ENCODE measurements around the gene ADPRS. TPM values are rescaled to one million over a fixed set of nuclear protein-coding genes. Genes with fewer than 3 reads are reported as not detected.
A peak's percentile ranks its signal among the peaks of the same experiment; 100 is the strongest.

Gene ADPRS
- total and polyA plus RNA-seq, 9 donors: 14.9 to 52.2 (median 24.9) TPM

DNA sequence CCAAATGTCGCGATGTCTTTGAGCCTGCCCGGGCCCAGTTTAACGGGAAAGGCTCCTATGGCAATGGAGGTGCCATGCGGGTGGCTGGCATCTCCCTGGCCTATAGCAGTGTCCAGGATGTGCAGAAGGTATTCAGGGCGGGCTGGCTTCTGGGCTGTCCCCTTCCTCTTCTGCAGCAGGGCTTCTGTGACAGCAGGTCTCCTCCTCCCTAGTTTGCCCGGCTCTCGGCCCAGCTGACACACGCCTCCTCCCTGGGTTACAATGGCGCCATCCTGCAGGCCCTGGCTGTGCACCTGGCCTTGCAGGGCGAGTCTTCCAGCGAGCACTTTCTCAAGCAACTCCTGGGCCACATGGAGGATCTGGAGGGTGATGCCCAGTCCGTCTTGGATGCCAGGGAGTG is 3.0 kb downstream of the ADPRS start:
- no peak overlapping the region for H3K27ac ChIP-seq
- no peaks in the 10 kb centered on the region for H3K36me3 ChIP-seq

DNA sequence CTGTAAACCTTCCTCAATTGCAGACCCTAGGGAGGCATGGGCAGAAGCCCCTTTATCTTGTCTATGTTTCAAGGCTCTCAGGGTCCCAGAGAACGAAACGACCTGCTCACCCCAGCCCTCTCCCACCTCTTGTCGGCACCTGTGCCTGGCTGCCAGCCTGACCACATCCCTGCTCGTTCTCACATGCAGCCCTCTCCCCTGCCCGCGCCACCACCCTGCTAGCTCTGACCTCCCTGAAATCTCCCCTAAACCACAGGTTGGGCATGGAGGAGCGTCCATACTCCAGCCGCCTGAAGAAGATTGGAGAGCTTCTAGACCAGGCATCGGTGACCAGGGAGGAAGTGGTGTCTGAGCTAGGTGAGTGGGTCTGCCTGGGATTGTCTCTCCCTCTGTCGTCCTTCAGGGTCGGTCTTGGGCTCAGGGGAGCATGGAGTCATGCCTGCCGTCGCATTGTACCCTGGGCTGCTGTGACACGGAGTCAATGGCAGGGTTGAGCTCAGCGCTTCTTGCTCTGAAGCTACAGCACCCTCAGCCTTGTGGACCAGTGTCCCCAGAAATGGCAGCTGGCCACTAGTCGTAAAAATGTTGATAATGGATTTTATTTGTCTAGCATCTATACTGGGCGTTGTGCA is 3.6 kb downstream of the ADPRS start:
- intact Hi-C loops (cut with DNase I): loop anchor here in 1 of 4 donors (10.0 kb wide), 1 partner anchor 323 kb away; no protein-coding TSS in a partner anchor
- TF ChIP-seq, protein P1, sequence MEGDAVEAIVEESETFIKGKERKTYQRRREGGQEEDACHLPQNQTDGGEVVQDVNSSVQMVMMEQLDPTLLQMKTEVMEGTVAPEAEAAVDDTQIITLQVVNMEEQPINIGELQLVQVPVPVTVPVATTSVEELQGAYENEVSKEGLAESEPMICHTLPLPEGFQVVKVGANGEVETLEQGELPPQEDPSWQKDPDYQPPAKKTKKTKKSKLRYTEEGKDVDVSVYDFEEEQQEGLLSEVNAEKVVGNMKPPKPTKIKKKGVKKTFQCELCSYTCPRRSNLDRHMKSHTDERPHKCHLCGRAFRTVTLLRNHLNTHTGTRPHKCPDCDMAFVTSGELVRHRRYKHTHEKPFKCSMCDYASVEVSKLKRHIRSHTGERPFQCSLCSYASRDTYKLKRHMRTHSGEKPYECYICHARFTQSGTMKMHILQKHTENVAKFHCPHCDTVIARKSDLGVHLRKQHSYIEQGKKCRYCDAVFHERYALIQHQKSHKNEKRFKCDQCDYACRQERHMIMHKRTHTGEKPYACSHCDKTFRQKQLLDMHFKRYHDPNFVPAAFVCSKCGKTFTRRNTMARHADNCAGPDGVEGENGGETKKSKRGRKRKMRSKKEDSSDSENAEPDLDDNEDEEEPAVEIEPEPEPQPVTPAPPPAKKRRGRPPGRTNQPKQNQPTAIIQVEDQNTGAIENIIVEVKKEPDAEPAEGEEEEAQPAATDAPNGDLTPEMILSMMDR (IDR thresholded peaks at IDR 0.05): no peak
- no peak for TF ChIP-seq POLR2A (IDR thresholded peaks at IDR 0.05)
- no peaks in the 10 kb centered on the region for H3K27me3 ChIP-seq
- H3K4me1 ChIP-seq (ENCODE audit: insufficient read depth): peaks cover 7% of the 10 kb centered on the region
- peak in 1 of 5 donors; percentile 17 for DNase-seq
- H3K9me3 ChIP-seq: no peaks in the 10 kb centered on the region
- no peak overlapping the region for H3K27ac ChIP-seq
- whole genome bisulfite sequencing, 3 donors: 85 to 93% (median 90%) methylated on average over 17 of the region's 17 CpGs
- no peak overlapping the region for H3K4me3 ChIP-seq
- no peaks in the 10 kb centered on the region for H3K36me3 ChIP-seq

More for the DNA sequence above, 3.0 kb downstream of the ADPRS start:
- peak in 1 of 5 donors; percentile 15 for DNase-seq
- Histone ChIP-seq H3K27me3 (no peaks in the 10 kb centered on the region), H3K4me1 (ENCODE audit: insufficient read depth) (peaks cover 7% of the 10 kb centered on the region), H3K9me3 (no peaks in the 10 kb centered on the region), H3K4me3 (no peak overlapping the region)
- TF ChIP-seq, protein P1 (IDR thresholded peaks at IDR 0.05): no peak
- TF ChIP-seq EP300 (IDR thresholded peaks at IDR 0.05) (no peak), POLR2A (IDR thresholded peaks at IDR 0.05) (no peak)
- intact Hi-C loops (cut with DNase I): loop anchor here in 1 of 4 donors (10.0 kb wide), 1 partner anchor 323 kb away; no protein-coding TSS in a partner anchor
- 88 to 92% (median 90%) methylated on average over 13 of the region's 13 CpGs for whole genome bisulfite sequencing, 3 donors

DNA sequence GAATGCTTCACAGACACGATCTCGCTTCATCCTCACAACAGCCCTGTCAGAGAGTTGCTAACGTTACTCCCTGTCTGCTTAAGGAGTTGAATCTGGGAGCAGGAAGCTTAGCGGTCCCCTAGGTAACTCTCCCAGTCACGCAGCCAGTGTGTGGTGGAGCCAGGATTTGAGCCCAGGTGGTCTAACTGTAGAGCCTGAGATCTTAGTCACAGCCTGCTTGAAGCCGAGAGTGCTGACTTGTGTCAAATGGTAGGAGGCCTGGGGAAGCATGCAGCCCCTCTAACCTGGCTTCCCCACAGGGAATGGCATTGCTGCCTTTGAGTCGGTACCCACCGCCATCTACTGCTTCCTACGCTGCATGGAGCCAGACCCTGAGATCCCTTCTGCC is 4.1 kb downstream of the ADPRS start:
- Histone ChIP-seq H3K27me3 (no peaks in the 10 kb centered on the region), H3K27ac (no peak overlapping the region), H3K4me1 (ENCODE audit: insufficient read depth) (peaks cover 7% of the 10 kb centered on the region), H3K36me3 (no peaks in the 10 kb centered on the region), H3K4me3 (no peak overlapping the region), H3K9me3 (no peaks in the 10 kb centered on the region)
- peak in 1 of 5 donors; percentile 23 for DNase-seq
- intact Hi-C loops (cut with DNase I): loop anchor here in 1 of 4 donors (10.0 kb wide), 1 partner anchor 322 kb away; no protein-coding TSS in a partner anchor
- no peak for TF ChIP-seq EP300 (IDR thresholded peaks at IDR 0.05)
- TF ChIP-seq, protein P1 (IDR thresholded peaks at IDR 0.05): no peak
- no peak for TF ChIP-seq POLR2A (IDR thresholded peaks at IDR 0.05)
- WGBS, 3 donors: 90 to 93% (median 90%) methylated on average over 9 of the region's 9 CpGs

DNA sequence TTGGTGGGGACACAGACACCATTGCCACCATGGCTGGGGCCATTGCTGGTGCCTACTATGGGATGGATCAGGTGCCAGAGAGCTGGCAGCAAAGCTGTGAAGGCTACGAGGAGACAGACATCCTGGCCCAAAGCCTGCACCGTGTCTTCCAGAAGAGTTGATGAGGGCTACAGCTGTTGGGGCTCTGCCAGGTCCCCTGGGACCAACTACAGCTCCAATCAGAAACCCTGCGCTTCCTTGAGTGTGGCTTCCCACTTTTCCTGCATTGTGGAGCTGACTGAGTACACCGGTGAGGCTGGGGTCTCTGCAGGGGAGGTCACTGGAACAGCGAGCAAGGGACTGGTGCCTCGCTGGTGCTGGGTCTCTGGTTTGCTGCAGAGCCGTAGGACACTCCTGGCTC is 4.5 kb downstream of the ADPRS start:
- TF ChIP-seq EP300 (IDR thresholded peaks at IDR 0.05) (no peak), POLR2A (IDR thresholded peaks at IDR 0.05) (no peak)
- TF ChIP-seq, protein P1 (IDR thresholded peaks at IDR 0.05): no peak
- H3K27me3 ChIP-seq: no peaks in the 10 kb centered on the region
- DNase-seq: peak in 1 of 5 donors; percentile 36
- H3K36me3 ChIP-seq: no peaks in the 10 kb centered on the region
- 83 to 86% (median 86%) methylated on average over 7 of the region's 7 CpGs for WGBS, 3 donors
- intact Hi-C loops (cut with DNase I): loop anchor here in 1 of 4 donors (10.0 kb wide), 1 partner anchor 322 kb away; no protein-coding TSS in a partner anchor
- H3K4me1 ChIP-seq (ENCODE audit: insufficient read depth): peaks cover 6% of the 10 kb centered on the region
- no peaks in the 10 kb centered on the region for H3K9me3 ChIP-seq
- H3K27ac ChIP-seq: no peak overlapping the region
- no peak overlapping the region for H3K4me3 ChIP-seq
